NCI-H2196 treated with DMSO at 0.1 percent for 48 hours (cell line): ENCODE measurements around the gene DNAH9.

ENCODE experiments used
- DNase-seq: peaks from one replicate; lab custom pipeline; 2025; ENCODE audit not compliant: unreplicated experiment; lab: John Stamatoyannopoulos, UW

Gene DNAH9

GRCh38 chr17:11825572-11826209 is 227.4 kb downstream of the DNAH9 start:
- no peak for DNase-seq

GRCh38 chr17:11832401-11833137 is 234.3 kb downstream of the DNAH9 start:
- no peak for DNase-seq

GRCh38 chr17:11836508-11836907 is 238.2 kb downstream of the DNAH9 start:
- no peak for DNase-seq

- no peak for DNase-seq
Measured at GRCh38 chr17:11840052-11840451, 241.8 kb downstream of the DNAH9 start.

GRCh38 chr17:11840831-11841230 is 242.6 kb downstream of the DNAH9 start:
- DNase-seq = no peak

GRCh38 chr17:11848330-11848729 is 250.1 kb downstream of the DNAH9 start:
- DNase-seq = no peak

GRCh38 chr17:11852231-11852630 is 254.0 kb downstream of the DNAH9 start:
- no peak for DNase-seq

- DNase-seq = no peak
Measured at GRCh38 chr17:11852912-11853311, 254.6 kb downstream of the DNAH9 start.

GRCh38 chr17:11853321-11854151 is 255.3 kb downstream of the DNAH9 start:
- DNase-seq = no peak

- DNase-seq = no peak
Measured at GRCh38 chr17:11855306-11855705, 257.0 kb downstream of the DNAH9 start.

GRCh38 chr17:11857006-11857405 is 258.7 kb downstream of the DNAH9 start:
- no peak for DNase-seq

- DNase-seq = no peak
Measured at GRCh38 chr17:11869680-11870394, 271.6 kb downstream of the DNAH9 start.

- DNase-seq = no peak
Measured at GRCh38 chr17:11871773-11872172, 273.5 kb downstream of the DNAH9 start.

GRCh38 chr17:11874756-11875155 is 276.5 kb downstream of the DNAH9 start:
- no peak for DNase-seq

GRCh38 chr17:11880714-11881113 is 282.4 kb downstream of the DNAH9 start:
- DNase-seq = no peak

- no peak for DNase-seq
Measured at GRCh38 chr17:11882716-11883115, 284.4 kb downstream of the DNAH9 start.

- no peak for DNase-seq
Measured at GRCh38 chr17:11885051-11885450, 286.8 kb downstream of the DNAH9 start.

GRCh38 chr17:11889266-11889665 is 291.0 kb downstream of the DNAH9 start:
- no peak for DNase-seq

- DNase-seq = no peak
Measured at GRCh38 chr17:11893862-11894261, 295.6 kb downstream of the DNAH9 start.

- no peak for DNase-seq
Measured at GRCh38 chr17:11896199-11896598, 297.9 kb downstream of the DNAH9 start.

GRCh38 chr17:11898526-11899235 is 300.4 kb downstream of the DNAH9 start:
- no peak for DNase-seq
